GM23338 (cell line): ENCODE results near the gene ADH6. TPM values are rescaled to one million over a fixed set of nuclear protein-coding genes. Genes with fewer than 3 reads are reported as not detected.

Experiments
- ATAC-seq: fragments of 200-7000 bp; cut with Tn5 transposase; 3 replicates; pipeline ENCODE4 v1.9.1; 2020
- DNase-seq: peaks from one replicate; pipeline ENCODE4 v3.0.0-alpha.2; 2015; ENCODE audit warnings: low spot score
- H2AFZ ChIP-seq: fragments of 200-600 bp; sonication (generic); 2 replicates; pipeline ENCODE4 v1.8.0; 2016; ENCODE audit warnings: antibody characterized with exemption, mild to moderate bottlenecking, moderate library complexity
- H3F3A ChIP-seq: fragments of 200-600 bp; sonication (generic); replicated peaks from 2 replicates; pipeline ENCODE4 v1.8.0; 2017; ENCODE audit warnings: antibody characterized with exemption, mixed run types, low read depth
- H3K27ac ChIP-seq: fragments of 200-600 bp; sonication (generic); 2 replicates; pipeline ENCODE4 v1.6.1; 2016; ENCODE audit warnings: low read depth
- H3K27me3 ChIP-seq: fragments of 200-600 bp; sonication (generic); 2 replicates; pipeline ENCODE4 v1.8.0; 2016; ENCODE audit warnings: mild to moderate bottlenecking, mixed run types, moderate library complexity; ENCODE audit not compliant: insufficient read depth
- H3K36me3 ChIP-seq: fragments of 200-600 bp; sonication (generic); 2 replicates; pipeline ENCODE4 v1.8.0; 2016; ENCODE audit warnings: mild to moderate bottlenecking; ENCODE audit not compliant: insufficient read depth
- H3K4me1 ChIP-seq: fragments of 200-600 bp; sonication (generic); 2 replicates; pipeline ENCODE4 v1.8.0; 2016; ENCODE audit warnings: mild to moderate bottlenecking, moderate library complexity; ENCODE audit not compliant: insufficient read depth
- H3K4me2 ChIP-seq: fragments of 200-600 bp; sonication (generic); 2 replicates; pipeline ENCODE4 v1.7.1; 2017; ENCODE audit warnings: mixed run types
- H3K4me3 ChIP-seq: fragments of 200-600 bp; sonication (generic); 2 replicates; pipeline ENCODE4 v1.6.1; 2016; ENCODE audit warnings: mixed run types
- H3K79me2 ChIP-seq: fragments of 200-600 bp; sonication (generic); replicated peaks from 2 replicates; pipeline ENCODE4 v1.8.0; 2017; ENCODE audit warnings: mild to moderate bottlenecking; ENCODE audit not compliant: insufficient read depth
- H3K9me2 ChIP-seq: fragments of 200-600 bp; sonication (generic); 2 replicates; pipeline ENCODE4 v1.8.0; 2017; ENCODE audit not compliant: insufficient read depth
- H4K20me1 ChIP-seq: fragments of 200-600 bp; sonication (generic); replicated peaks from 2 replicates; pipeline ENCODE4 v1.8.0; 2017; ENCODE audit warnings: mild to moderate bottlenecking; ENCODE audit not compliant: insufficient read depth
- H3K27ac Mint-ChIP-seq: 2 replicates; pipeline ENCODE4 v1.8.0; 2020; ENCODE audit warnings: inconsistent platforms, mild to moderate bottlenecking, moderate library complexity, mixed read lengths
- H3K27me3 Mint-ChIP-seq: 3 replicates; pipeline ENCODE4 v1.8.0; 2022; ENCODE audit warnings: low read depth, mild to moderate bottlenecking, moderate library complexity, mixed read lengths, inconsistent platforms; ENCODE audit not compliant: insufficient read depth, poor library complexity
- H3K36me3 Mint-ChIP-seq: 3 replicates; pipeline ENCODE4 v1.8.0; 2021; ENCODE audit warnings: low read depth, mild to moderate bottlenecking, inconsistent platforms, moderate library complexity, mixed read lengths
- H3K4me1 Mint-ChIP-seq: 3 replicates; pipeline ENCODE4 v1.8.0; 2020; ENCODE audit warnings: mild to moderate bottlenecking, inconsistent platforms, mixed read lengths
- H3K4me3 Mint-ChIP-seq: 3 replicates; pipeline ENCODE4 v1.8.0; 2021; ENCODE audit warnings: moderate library complexity, mild to moderate bottlenecking, inconsistent platforms, mixed read lengths
- H3K9me3 Mint-ChIP-seq: 3 replicates; pipeline ENCODE4 v1.8.0; 2020; ENCODE audit warnings: moderate library complexity, mild to moderate bottlenecking, inconsistent platforms, mixed read lengths
- CREB1 ChIP-seq: fragments of 250-450 bp; sonication (Bioruptor Pico); IDR thresholded peaks from 2 replicates; pipeline ENCODE4 v1.5.0; 2020; ENCODE audit warnings: low read depth, mild to moderate bottlenecking, moderate library complexity
- EZH2 ChIP-seq: fragments of 200-600 bp; sonication (generic); IDR thresholded peaks from one replicate; pipeline ENCODE4 v1.8.0; 2017; ENCODE audit warnings: antibody characterized with exemption, mild to moderate bottlenecking, low read depth; ENCODE audit not compliant: unreplicated experiment
- EZH2phosphoT487 ChIP-seq: fragments of 200-600 bp; sonication (generic); IDR thresholded peaks from one replicate; pipeline ENCODE4 v1.8.1; 2018; ENCODE audit warnings: antibody characterized with exemption; ENCODE audit not compliant: unreplicated experiment
- JUNB ChIP-seq: IDR thresholded peaks from one replicate; pipeline ENCODE4 v1.6.1; 2016; ENCODE audit warnings: antibody characterized with exemption; ENCODE audit not compliant: unreplicated experiment
- NANOG ChIP-seq: IDR thresholded peaks from 2 replicates; pipeline ENCODE4 v1.6.1; 2016; ENCODE audit warnings: antibody characterized with exemption, borderline replicate concordance
- POLR2AphosphoS5 ChIP-seq: IDR thresholded peaks from 2 replicates; pipeline ENCODE4 v1.6.1; 2016; ENCODE audit warnings: antibody characterized with exemption, low read depth
- STAT1 ChIP-seq: IDR thresholded peaks from one replicate; pipeline ENCODE4 v1.6.1; 2016; ENCODE audit warnings: antibody characterized with exemption; ENCODE audit not compliant: unreplicated experiment
- ZNF114 ChIP-seq: fragments of 250-450 bp; sonication (Bioruptor Pico); IDR thresholded peaks from 2 replicates; pipeline ENCODE4 v1.5.0; 2020; ENCODE audit warnings: mild to moderate bottlenecking, moderate library complexity
- ZNF331 ChIP-seq: fragments of 250-450 bp; sonication (Bioruptor Pico); IDR thresholded peaks from 2 replicates; pipeline ENCODE4 v1.5.0; 2020; ENCODE audit warnings: low read depth, mild to moderate bottlenecking, moderate library complexity
- polyA plus RNA-seq: library from polyadenylated mRNA; unstranded; fragments of >200 nt; fragmentation: Nextera tagmentation; extraction: Ambion mirVana; gene quantifications from 2 replicates; pipeline ENCODE4 v1.2.1, GENCODE V29; 2016
- total RNA-seq: library from RNA; depleted of rRNA; stranded (reverse); fragments of >200 nt; shearing (Covaris generic); gene quantifications from 2 replicates; pipeline ENCODE4 v1.2.3, GENCODE V29; 2014
- TF ChIP-seq, protein P1 (sequence below), 2 experiments: fragments of 200-600 bp in 1 of 2; sonication (generic) in 1 of 2; conservative IDR thresholded peaks; 2 replicates each; pipeline versions ENCODE4 v1.5.1 to v1.6.1; 2016 to 2017; ENCODE audit warnings: antibody characterized with exemption in 2 of 2, low read depth in 2 of 2, mild to moderate bottlenecking in 2 of 2, moderate library complexity in 1 of 2
- TF ChIP-seq, protein P2 (sequence below): IDR thresholded peaks from one replicate; pipeline ENCODE4 v1.6.1; 2018; ENCODE audit warnings: antibody characterized with exemption; ENCODE audit not compliant: unreplicated experiment
- TF ChIP-seq, protein P3 (sequence below): fragments of 250-450 bp; sonication (Bioruptor Pico); IDR thresholded peaks from 2 replicates; pipeline ENCODE4 v1.5.0; 2020; ENCODE audit warnings: mild to moderate bottlenecking, moderate library complexity
- TF ChIP-seq, protein P4 (sequence below): IDR thresholded peaks from 2 replicates; pipeline ENCODE4 v1.6.1; 2016; ENCODE audit warnings: antibody characterized with exemption

The ADH6 gene
- total and polyA plus RNA-seq, 2 experiments from 2014 or later: 0.58 TPM; not detected in 1

DNA sequence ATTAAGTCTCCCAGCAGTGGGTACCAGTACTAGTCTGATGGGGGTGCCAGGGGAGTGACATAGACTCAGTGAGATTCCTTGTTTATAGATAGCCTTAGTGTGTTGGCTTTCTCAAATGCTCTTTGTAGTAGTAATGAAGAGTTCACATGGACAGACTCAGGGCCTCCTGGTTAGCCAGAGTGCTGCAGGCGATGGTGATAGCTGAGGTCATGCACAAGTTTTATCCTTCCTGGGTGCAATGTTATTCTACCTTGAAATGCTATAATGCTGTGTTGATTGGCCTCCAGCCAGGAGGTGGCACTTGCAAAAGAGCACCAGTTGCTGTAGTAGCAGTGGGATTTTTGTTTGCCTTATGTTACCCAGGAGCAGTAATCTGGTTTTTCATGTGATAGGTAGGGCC is 39.4 kb downstream of the ADH6 start:
- Histone ChIP-seq H2AFZ (no peak overlapping the region), H3K4me1 (no peaks in the 10 kb centered on the region), H3F3A (no peaks in the 10 kb centered on the region), H3K27ac (no peak overlapping the region), H3K79me2 (no peaks in the 10 kb centered on the region), H4K20me1 (no peaks in the 10 kb centered on the region), H3K27me3 (no peaks in the 10 kb centered on the region), H3K36me3 (no peaks in the 10 kb centered on the region), H3K9me2 (no peaks in the 10 kb centered on the region), H3K4me3 (no peak overlapping the region), H3K4me2 (no peak overlapping the region)
- peaks cover 2% of the 10 kb centered on the region for H3K27me3 Mint-ChIP-seq
- no peaks in the 10 kb centered on the region for H3K4me1 Mint-ChIP-seq
- H3K4me3 Mint-ChIP-seq: no peak overlapping the region
- no peak for TF ChIP-seq CREB1
- TF ChIP-seq, protein P1, sequence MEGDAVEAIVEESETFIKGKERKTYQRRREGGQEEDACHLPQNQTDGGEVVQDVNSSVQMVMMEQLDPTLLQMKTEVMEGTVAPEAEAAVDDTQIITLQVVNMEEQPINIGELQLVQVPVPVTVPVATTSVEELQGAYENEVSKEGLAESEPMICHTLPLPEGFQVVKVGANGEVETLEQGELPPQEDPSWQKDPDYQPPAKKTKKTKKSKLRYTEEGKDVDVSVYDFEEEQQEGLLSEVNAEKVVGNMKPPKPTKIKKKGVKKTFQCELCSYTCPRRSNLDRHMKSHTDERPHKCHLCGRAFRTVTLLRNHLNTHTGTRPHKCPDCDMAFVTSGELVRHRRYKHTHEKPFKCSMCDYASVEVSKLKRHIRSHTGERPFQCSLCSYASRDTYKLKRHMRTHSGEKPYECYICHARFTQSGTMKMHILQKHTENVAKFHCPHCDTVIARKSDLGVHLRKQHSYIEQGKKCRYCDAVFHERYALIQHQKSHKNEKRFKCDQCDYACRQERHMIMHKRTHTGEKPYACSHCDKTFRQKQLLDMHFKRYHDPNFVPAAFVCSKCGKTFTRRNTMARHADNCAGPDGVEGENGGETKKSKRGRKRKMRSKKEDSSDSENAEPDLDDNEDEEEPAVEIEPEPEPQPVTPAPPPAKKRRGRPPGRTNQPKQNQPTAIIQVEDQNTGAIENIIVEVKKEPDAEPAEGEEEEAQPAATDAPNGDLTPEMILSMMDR (conservative IDR thresholded peaks at IDR 0.05; ENCODE audit: low read depth in 2 of 2): no peak
- TF ChIP-seq STAT1: no peak
- TF ChIP-seq EZH2: no peak
- TF ChIP-seq ZNF331 (CRISPR knock-in tag): no peak
- no peak for TF ChIP-seq NANOG
- no peak for TF ChIP-seq POLR2AphosphoS5
- TF ChIP-seq, protein P2, sequence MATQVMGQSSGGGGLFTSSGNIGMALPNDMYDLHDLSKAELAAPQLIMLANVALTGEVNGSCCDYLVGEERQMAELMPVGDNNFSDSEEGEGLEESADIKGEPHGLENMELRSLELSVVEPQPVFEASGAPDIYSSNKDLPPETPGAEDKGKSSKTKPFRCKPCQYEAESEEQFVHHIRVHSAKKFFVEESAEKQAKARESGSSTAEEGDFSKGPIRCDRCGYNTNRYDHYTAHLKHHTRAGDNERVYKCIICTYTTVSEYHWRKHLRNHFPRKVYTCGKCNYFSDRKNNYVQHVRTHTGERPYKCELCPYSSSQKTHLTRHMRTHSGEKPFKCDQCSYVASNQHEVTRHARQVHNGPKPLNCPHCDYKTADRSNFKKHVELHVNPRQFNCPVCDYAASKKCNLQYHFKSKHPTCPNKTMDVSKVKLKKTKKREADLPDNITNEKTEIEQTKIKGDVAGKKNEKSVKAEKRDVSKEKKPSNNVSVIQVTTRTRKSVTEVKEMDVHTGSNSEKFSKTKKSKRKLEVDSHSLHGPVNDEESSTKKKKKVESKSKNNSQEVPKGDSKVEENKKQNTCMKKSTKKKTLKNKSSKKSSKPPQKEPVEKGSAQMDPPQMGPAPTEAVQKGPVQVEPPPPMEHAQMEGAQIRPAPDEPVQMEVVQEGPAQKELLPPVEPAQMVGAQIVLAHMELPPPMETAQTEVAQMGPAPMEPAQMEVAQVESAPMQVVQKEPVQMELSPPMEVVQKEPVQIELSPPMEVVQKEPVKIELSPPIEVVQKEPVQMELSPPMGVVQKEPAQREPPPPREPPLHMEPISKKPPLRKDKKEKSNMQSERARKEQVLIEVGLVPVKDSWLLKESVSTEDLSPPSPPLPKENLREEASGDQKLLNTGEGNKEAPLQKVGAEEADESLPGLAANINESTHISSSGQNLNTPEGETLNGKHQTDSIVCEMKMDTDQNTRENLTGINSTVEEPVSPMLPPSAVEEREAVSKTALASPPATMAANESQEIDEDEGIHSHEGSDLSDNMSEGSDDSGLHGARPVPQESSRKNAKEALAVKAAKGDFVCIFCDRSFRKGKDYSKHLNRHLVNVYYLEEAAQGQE: no peak
- no peak for TF ChIP-seq ZNF114 (CRISPR knock-in tag)
- TF ChIP-seq JUNB: no peak
- TF ChIP-seq, protein P3, sequence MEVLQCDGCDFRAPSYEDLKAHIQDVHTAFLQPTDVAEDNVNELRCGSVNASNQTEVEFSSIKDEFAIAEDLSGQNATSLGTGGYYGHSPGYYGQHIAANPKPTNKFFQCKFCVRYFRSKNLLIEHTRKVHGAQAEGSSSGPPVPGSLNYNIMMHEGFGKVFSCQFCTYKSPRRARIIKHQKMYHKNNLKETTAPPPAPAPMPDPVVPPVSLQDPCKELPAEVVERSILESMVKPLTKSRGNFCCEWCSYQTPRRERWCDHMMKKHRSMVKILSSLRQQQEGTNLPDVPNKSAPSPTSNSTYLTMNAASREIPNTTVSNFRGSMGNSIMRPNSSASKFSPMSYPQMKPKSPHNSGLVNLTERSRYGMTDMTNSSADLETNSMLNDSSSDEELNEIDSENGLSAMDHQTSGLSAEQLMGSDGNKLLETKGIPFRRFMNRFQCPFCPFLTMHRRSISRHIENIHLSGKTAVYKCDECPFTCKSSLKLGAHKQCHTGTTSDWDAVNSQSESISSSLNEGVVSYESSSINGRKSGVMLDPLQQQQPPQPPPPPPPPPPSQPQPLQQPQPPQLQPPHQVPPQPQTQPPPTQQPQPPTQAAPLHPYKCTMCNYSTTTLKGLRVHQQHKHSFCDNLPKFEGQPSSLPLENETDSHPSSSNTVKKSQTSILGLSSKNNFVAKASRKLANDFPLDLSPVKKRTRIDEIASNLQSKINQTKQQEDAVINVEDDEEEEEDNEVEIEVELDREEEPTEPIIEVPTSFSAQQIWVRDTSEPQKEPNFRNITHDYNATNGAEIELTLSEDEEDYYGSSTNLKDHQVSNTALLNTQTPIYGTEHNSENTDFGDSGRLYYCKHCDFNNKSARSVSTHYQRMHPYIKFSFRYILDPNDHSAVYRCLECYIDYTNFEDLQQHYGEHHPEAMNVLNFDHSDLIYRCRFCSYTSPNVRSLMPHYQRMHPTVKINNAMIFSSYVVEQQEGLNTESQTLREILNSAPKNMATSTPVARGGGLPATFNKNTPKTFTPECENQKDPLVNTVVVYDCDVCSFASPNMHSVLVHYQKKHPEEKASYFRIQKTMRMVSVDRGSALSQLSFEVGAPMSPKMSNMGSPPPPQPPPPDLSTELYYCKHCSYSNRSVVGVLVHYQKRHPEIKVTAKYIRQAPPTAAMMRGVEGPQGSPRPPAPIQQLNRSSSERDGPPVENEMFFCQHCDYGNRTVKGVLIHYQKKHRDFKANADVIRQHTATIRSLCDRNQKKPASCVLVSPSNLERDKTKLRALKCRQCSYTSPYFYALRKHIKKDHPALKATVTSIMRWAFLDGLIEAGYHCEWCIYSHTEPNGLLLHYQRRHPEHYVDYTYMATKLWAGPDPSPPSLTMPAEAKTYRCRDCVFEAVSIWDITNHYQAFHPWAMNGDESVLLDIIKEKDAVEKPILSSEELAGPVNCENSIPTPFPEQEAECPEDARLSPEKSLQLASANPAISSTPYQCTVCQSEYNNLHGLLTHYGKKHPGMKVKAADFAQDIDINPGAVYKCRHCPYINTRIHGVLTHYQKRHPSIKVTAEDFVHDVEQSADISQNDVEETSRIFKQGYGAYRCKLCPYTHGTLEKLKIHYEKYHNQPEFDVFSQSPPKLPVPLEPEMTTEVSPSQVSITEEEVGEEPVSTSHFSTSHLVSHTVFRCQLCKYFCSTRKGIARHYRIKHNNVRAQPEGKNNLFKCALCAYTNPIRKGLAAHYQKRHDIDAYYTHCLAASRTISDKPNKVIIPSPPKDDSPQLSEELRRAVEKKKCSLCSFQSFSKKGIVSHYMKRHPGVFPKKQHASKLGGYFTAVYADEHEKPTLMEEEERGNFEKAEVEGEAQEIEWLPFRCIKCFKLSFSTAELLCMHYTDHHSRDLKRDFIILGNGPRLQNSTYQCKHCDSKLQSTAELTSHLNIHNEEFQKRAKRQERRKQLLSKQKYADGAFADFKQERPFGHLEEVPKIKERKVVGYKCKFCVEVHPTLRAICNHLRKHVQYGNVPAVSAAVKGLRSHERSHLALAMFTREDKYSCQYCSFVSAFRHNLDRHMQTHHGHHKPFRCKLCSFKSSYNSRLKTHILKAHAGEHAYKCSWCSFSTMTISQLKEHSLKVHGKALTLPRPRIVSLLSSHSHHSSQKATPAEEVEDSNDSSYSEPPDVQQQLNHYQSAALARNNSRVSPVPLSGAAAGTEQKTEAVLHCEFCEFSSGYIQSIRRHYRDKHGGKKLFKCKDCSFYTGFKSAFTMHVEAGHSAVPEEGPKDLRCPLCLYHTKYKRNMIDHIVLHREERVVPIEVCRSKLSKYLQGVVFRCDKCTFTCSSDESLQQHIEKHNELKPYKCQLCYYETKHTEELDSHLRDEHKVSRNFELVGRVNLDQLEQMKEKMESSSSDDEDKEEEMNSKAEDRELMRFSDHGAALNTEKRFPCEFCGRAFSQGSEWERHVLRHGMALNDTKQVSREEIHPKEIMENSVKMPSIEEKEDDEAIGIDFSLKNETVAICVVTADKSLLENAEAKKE (CRISPR knock-in tag): no peak
- TF ChIP-seq EZH2phosphoT487: no peak
- TF ChIP-seq, protein P4, sequence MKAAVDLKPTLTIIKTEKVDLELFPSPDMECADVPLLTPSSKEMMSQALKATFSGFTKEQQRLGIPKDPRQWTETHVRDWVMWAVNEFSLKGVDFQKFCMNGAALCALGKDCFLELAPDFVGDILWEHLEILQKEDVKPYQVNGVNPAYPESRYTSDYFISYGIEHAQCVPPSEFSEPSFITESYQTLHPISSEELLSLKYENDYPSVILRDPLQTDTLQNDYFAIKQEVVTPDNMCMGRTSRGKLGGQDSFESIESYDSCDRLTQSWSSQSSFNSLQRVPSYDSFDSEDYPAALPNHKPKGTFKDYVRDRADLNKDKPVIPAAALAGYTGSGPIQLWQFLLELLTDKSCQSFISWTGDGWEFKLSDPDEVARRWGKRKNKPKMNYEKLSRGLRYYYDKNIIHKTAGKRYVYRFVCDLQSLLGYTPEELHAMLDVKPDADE: no peak
- H3K36me3 Mint-ChIP-seq: peaks cover 13% of the 10 kb centered on the region; the same call in 2 of the 3 replicates
- ATAC-seq: no peak
- DNase-seq: no peak
- no peak overlapping the region for H3K27ac Mint-ChIP-seq
- H3K9me3 Mint-ChIP-seq: peaks cover 22% of the 10 kb centered on the region; the same call in 2 of the 3 replicates
